HG03378 (cell line): ENCODE measurements around the gene UGT8.

ENCODE experiments used
- ATAC-seq: cut with Tn5 transposase; IDR thresholded peaks from one replicate; pipeline ENCODE4 v1.9.1; 2021; ENCODE audit warnings: mild to moderate bottlenecking, moderate library complexity; ENCODE audit not compliant: unreplicated experiment

The UGT8 gene

GRCh38 chr4:114688059-114688458 lies 89.5 kb downstream of the UGT8 start:
- ATAC-seq, result no peak

- ATAC-seq, result no peak
Observed at GRCh38 chr4:114690571-114690970, 92.0 kb downstream of the UGT8 start.

- peak; percentile 92 for ATAC-seq
Observed at GRCh38 chr4:114691865-114692264, 93.3 kb downstream of the UGT8 start.

GRCh38 chr4:114692958-114693357 lies 94.4 kb downstream of the UGT8 start:
- no peak for ATAC-seq

GRCh38 chr4:114694770-114695169 lies 96.2 kb downstream of the UGT8 start:
- ATAC-seq, result peak; percentile 56

- no peak for ATAC-seq
Observed at GRCh38 chr4:114698231-114698630, 99.6 kb downstream of the UGT8 start.

- ATAC-seq, result no peak
Observed at GRCh38 chr4:114701491-114701890, 102.9 kb downstream of the UGT8 start.

GRCh38 chr4:114717432-114717831 lies 118.8 kb downstream of the UGT8 start:
- no peak for ATAC-seq

GRCh38 chr4:114725066-114725465 lies 126.5 kb downstream of the UGT8 start:
- ATAC-seq, result no peak

GRCh38 chr4:114727461-114727860 lies 128.9 kb downstream of the UGT8 start:
- ATAC-seq, result no peak
